ENCODE results near the gene IQCN.
"Not testable (repeated sequence)": the region's sequence is repeated elsewhere in the genome, so short reads cannot be mapped to it uniquely, and the experiment has no call there.

IQCN gene

GRCh38 chr19:18214779-18215433 lies 59.3 kb downstream of the IQCN start:
- Histone ChIP-seq H3K4me3 (ENCODE audit: low read depth, low read length) (no peak overlapping the region), H3K27me3 (ENCODE audit: insufficient read depth, low read depth, severe bottlenecking) (no peaks in the 10 kb centered on the region), H3K27ac (no peak overlapping the region), H3K36me3 (no peaks in the 10 kb centered on the region), H3K9me3 (ENCODE audit: severe bottlenecking) (no peaks in the 10 kb centered on the region)
- DNase-seq, result no peak
- TF ChIP-seq CTCF (IDR thresholded peaks at IDR 0.05; ENCODE audit: low read depth, low read length), result no peak

- TF ChIP-seq CTCF (IDR thresholded peaks at IDR 0.05; ENCODE audit: low read depth, low read length), result no peak
- DNase-seq, result no peak
- no peaks in the 10 kb centered on the region for H3K9me3 ChIP-seq (ENCODE audit: severe bottlenecking)
- H3K36me3 ChIP-seq, result no peaks in the 10 kb centered on the region
- no peaks in the 10 kb centered on the region for H3K27me3 ChIP-seq (ENCODE audit: insufficient read depth, low read depth, severe bottlenecking)
- H3K4me3 ChIP-seq (ENCODE audit: low read depth, low read length), result no peak overlapping the region
- H3K27ac ChIP-seq, result no peak overlapping the region
Observed at GRCh38 chr19:18211683-18212082, 62.6 kb downstream of the IQCN start.

- H3K27me3 ChIP-seq (ENCODE audit: insufficient read depth, low read depth, severe bottlenecking); H3K27ac ChIP-seq; H3K9me3 ChIP-seq (ENCODE audit: severe bottlenecking); H3K36me3 ChIP-seq; DNase-seq; H3K4me3 ChIP-seq (ENCODE audit: low read depth, low read length): not testable (repeated sequence)
Observed at GRCh38 chr19:18209912-18210311, 64.3 kb downstream of the IQCN start.

GRCh38 chr19:18208098-18208951 lies 65.9 kb downstream of the IQCN start:
- Histone ChIP-seq H3K9me3 (ENCODE audit: severe bottlenecking) (no peaks in the 10 kb centered on the region), H3K4me3 (ENCODE audit: low read depth, low read length) (no peak overlapping the region), H3K27ac (no peak overlapping the region), H3K27me3 (ENCODE audit: insufficient read depth, low read depth, severe bottlenecking) (no peaks in the 10 kb centered on the region), H3K36me3 (no peaks in the 10 kb centered on the region)
- DNase-seq, result peak; percentile 66
- TF ChIP-seq CTCF (IDR thresholded peaks at IDR 0.05; ENCODE audit: low read depth, low read length), result peak; percentile 69

All from WERI-Rb-1 (cell line).